ENCODE data around the gene L2HGDH. TPM values are rescaled to one million over a fixed set of nuclear protein-coding genes. Genes with fewer than 3 reads are reported as not detected.

The L2HGDH gene
- total and polyA plus RNA-seq, 9 of the 15 experiments (the other 6 are each of a cell fraction or from before 2014, with no cell fraction given), result 1.7 to 16.1 (median 10.5) TPM

GRCh38 chr14:50263321-50263720, 48.7 kb downstream of the L2HGDH start (continued):
- TF ChIP-seq DEAF1 (CRISPR knock-in tag; IDR thresholded peaks at IDR 0.05) (no peak), ZNF197 (CRISPR knock-in tag; IDR thresholded peaks at IDR 0.05; ENCODE audit: low read depth) (no peak), ZBED1 (IDR thresholded peaks at IDR 0.05) (no peak), ZFP91 (CRISPR knock-in tag; IDR thresholded peaks at IDR 0.05) (no peak), CEBPG (CRISPR knock-in tag; IDR thresholded peaks at IDR 0.05) (no peak), CEBPG (tag; conservative IDR thresholded peaks at IDR 0.05 in 1 of 2, IDR thresholded peaks at IDR 0.05 in 1 of 2) (no peak), ZNF57 (CRISPR knock-in tag; IDR thresholded peaks at IDR 0.05) (no peak), ZEB2 (IDR thresholded peaks at IDR 0.05) (no peak), MCM2 (IDR thresholded peaks at IDR 0.05; ENCODE audit: low read depth) (no peak), VEZF1 (CRISPR knock-in tag; IDR thresholded peaks at IDR 0.05) (no peak), ZNF41 (CRISPR knock-in tag; conservative IDR thresholded peaks at IDR 0.05) (no peak), ZBTB5 (IDR thresholded peaks at IDR 0.05) (no peak), NR1H2 (CRISPR knock-in tag; IDR thresholded peaks at IDR 0.05) (no peak), SRF (CRISPR knock-in tag; IDR thresholded peaks at IDR 0.05) (no peak), GATAD2B (IDR thresholded peaks at IDR 0.05; ENCODE audit: borderline replicate concordance) (no peak)
